ENCODE data around the gene CMAS. TPM values are rescaled to one million over a fixed set of nuclear protein-coding genes. Genes with fewer than 3 reads are reported as not detected.

Gene CMAS
- total RNA-seq, 4 donors from 2014 or later: 25.8 to 60.2 (median 33.1) TPM

DNA sequence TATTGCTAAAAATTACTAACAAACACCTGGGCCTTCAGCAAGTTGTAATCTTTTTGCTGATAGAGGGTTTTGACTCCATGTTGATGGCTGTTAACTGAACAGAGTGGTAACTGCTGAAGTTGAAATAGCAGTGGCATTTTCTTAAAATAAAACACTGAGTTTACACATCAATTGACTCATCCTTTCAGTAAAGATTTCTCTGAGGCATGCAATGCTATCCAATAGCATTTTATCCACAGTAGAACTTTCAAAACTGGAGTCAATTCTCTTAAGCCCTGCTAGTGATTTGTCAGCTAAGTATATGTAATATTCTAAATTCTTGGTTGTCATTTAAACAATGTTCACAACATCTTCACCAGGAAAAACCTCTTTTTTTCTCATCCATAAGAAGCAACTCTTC is 59.5 kb downstream of the CMAS start:
- TF ChIP-seq, protein P1, sequence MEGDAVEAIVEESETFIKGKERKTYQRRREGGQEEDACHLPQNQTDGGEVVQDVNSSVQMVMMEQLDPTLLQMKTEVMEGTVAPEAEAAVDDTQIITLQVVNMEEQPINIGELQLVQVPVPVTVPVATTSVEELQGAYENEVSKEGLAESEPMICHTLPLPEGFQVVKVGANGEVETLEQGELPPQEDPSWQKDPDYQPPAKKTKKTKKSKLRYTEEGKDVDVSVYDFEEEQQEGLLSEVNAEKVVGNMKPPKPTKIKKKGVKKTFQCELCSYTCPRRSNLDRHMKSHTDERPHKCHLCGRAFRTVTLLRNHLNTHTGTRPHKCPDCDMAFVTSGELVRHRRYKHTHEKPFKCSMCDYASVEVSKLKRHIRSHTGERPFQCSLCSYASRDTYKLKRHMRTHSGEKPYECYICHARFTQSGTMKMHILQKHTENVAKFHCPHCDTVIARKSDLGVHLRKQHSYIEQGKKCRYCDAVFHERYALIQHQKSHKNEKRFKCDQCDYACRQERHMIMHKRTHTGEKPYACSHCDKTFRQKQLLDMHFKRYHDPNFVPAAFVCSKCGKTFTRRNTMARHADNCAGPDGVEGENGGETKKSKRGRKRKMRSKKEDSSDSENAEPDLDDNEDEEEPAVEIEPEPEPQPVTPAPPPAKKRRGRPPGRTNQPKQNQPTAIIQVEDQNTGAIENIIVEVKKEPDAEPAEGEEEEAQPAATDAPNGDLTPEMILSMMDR (IDR thresholded peaks at IDR 0.05): no peak
- no peak for TF ChIP-seq POLR2A (IDR thresholded peaks at IDR 0.05)
- no peak for TF ChIP-seq POLR2AphosphoS5 (IDR thresholded peaks at IDR 0.05)
- TF ChIP-seq EP300 (IDR thresholded peaks at IDR 0.05): no peak
- Histone ChIP-seq H3K36me3 (no peaks in the 10 kb centered on the region), H3K4me1 (no peaks in the 10 kb centered on the region), H3K4me3 (no peak overlapping the region), H3K9me3 (no peaks in the 10 kb centered on the region), H3K27ac (no peak overlapping the region), H3K27me3 (no peaks in the 10 kb centered on the region)
- ATAC-seq: no peak

DNA sequence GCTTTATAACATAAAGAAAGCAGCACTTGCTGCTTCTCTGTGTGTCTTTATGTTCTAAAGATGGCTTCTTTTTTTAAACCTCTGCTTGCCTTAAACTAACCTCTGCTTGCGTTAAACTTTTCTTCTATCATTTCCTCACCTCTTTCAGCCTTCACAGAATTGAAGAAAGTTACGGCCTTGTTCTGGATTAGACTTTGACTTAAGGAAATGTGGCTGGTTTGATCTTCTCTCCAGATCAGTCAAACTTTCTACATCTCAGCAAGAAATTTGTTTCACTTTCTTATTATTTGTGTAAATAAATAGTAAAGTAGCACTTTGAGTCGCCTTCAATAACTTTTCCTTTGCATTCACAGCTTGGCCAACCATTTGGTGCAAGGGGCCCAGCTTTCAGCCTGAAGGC is 64.2 kb downstream of the CMAS start:
- H3K27ac ChIP-seq: no peak overlapping the region
- H3K36me3 ChIP-seq: no peaks in the 10 kb centered on the region
- 67 to 71% methylated on average over 2 to 3 of the region's 3 CpGs for WGBS, 2 donors (ENCODE audit: low coverage in 1 of 2)
- H3K27me3 ChIP-seq: no peaks in the 10 kb centered on the region
- H3K4me1 ChIP-seq: peaks cover 0 to 2% (median 0%) of the 10 kb centered on the region in 3 donors
- H3K9me3 ChIP-seq: no peaks in the 10 kb centered on the region
- no peak overlapping the region for H3K4me3 ChIP-seq
- TF ChIP-seq EP300 (IDR thresholded peaks at IDR 0.05): no peak
- TF ChIP-seq, protein P1 (IDR thresholded peaks at IDR 0.05): no peak
- TF ChIP-seq POLR2A (IDR thresholded peaks at IDR 0.05): no peak
- no peak for TF ChIP-seq POLR2AphosphoS5 (IDR thresholded peaks at IDR 0.05)
- ATAC-seq: no peak

Other genes starting within 250 kb of the CMAS start
- 100 to 1,000 TPM in 1 of 4 donors, 10 to 100 TPM in 3; 61.8 to 105 (median 73.7) TPM for gene ABCC9, start 104.8 kb upstream of the CMAS start, total RNA-seq

Data from gastroesophageal sphincter (tissue), 4 donors.